NCI-H524 treated with DMSO at 0.1 percent for 48 hours (cell line): ENCODE measurements around the gene EN2.
"Not testable (repeated sequence)": the region's sequence is repeated elsewhere in the genome, so short reads cannot be mapped to it uniquely, and the experiment has no call there.

Experiments used
- DNase-seq: peaks from one replicate; lab custom pipeline; 2025; lab: John Stamatoyannopoulos, UW

The EN2 gene

GRCh38 chr7:155425887-155426286, 32.0 kb upstream of the EN2 start:
- DNase-seq = no peak

GRCh38 chr7:155426543-155427410, 31.2 kb upstream of the EN2 start:
- no peak for DNase-seq

- DNase-seq = no peak
Measured at GRCh38 chr7:155427411-155428038, 30.4 kb upstream of the EN2 start.

GRCh38 chr7:155428171-155428834, 29.6 kb upstream of the EN2 start:
- no peak for DNase-seq

GRCh38 chr7:155429651-155430050, 28.3 kb upstream of the EN2 start:
- DNase-seq = no peak

GRCh38 chr7:155430606-155431005, 27.3 kb upstream of the EN2 start:
- DNase-seq = no peak

- no peak for DNase-seq
Measured at GRCh38 chr7:155431231-155431630, 26.7 kb upstream of the EN2 start.

GRCh38 chr7:155431711-155432110, 26.2 kb upstream of the EN2 start:
- DNase-seq = no peak

GRCh38 chr7:155435110-155435509, 22.8 kb upstream of the EN2 start:
- DNase-seq = no peak

GRCh38 chr7:155437836-155438235, 20.1 kb upstream of the EN2 start:
- DNase-seq = no peak

- no peak for DNase-seq
Measured at GRCh38 chr7:155438777-155439176, 19.2 kb upstream of the EN2 start.

- no peak for DNase-seq
Measured at GRCh38 chr7:155439311-155440017, 18.5 kb upstream of the EN2 start.

- no peak for DNase-seq
Measured at GRCh38 chr7:155440018-155440410, 17.9 kb upstream of the EN2 start.

- DNase-seq = no peak
Measured at GRCh38 chr7:155441856-155442255, 16.1 kb upstream of the EN2 start.

- DNase-seq = no peak
Measured at GRCh38 chr7:155444746-155445145, 13.2 kb upstream of the EN2 start.

GRCh38 chr7:155445606-155446005, 12.3 kb upstream of the EN2 start:
- not testable (repeated sequence) for DNase-seq

GRCh38 chr7:155447603-155448002, 10.3 kb upstream of the EN2 start:
- DNase-seq = no peak

- DNase-seq = no peak
Measured at GRCh38 chr7:155448632-155449007, 9.3 kb upstream of the EN2 start.

GRCh38 chr7:155449008-155449868, 8.7 kb upstream of the EN2 start:
- no peak for DNase-seq

- DNase-seq = no peak
Measured at GRCh38 chr7:155449869-155450557, 7.9 kb upstream of the EN2 start.

- DNase-seq = no peak
Measured at GRCh38 chr7:155450558-155450969, 7.4 kb upstream of the EN2 start.
